HepG2 (cell line): ENCODE results near the gene PRRT2. TPM values are rescaled to one million over a fixed set of nuclear protein-coding genes. Genes with fewer than 3 reads are reported as not detected.

Source experiments
- BATF2 ChIP-seq: sonication (generic); formaldehyde crosslinking; IDR thresholded peaks from 2 replicates; pipeline ENCODE4 v1.8.0; 2022; ENCODE audit warnings: mild to moderate bottlenecking, missing genetic modification reagents, moderate library complexity
- DMAP1 ChIP-seq: IDR thresholded peaks from 2 replicates; pipeline ENCODE4 v1.6.1; 2016
- MZF1 ChIP-seq: sonication (generic); formaldehyde crosslinking; IDR thresholded peaks from 2 replicates; pipeline ENCODE4 v1.8.1; 2023; ENCODE audit warnings: mild to moderate bottlenecking, missing genetic modification reagents, borderline replicate concordance
- NR0B2 ChIP-seq: sonication (generic); formaldehyde crosslinking; IDR thresholded peaks from 2 replicates; pipeline ENCODE4 v1.4.0; 2020; ENCODE audit warnings: mild to moderate bottlenecking, missing genetic modification reagents
- PCBP2 ChIP-seq: fragments of 200-400 bp; formaldehyde crosslinking; optimal IDR thresholded peaks from 2 replicates; pipeline ENCODE3; 2018; ENCODE audit warnings: low read length, low read depth; ENCODE audit not compliant: poor library complexity, severe bottlenecking
- PREB ChIP-seq: sonication (generic); formaldehyde crosslinking; IDR thresholded peaks from 2 replicates; pipeline ENCODE4 v1.4.0; 2020; ENCODE audit warnings: missing genetic modification reagents
- SMARCC2 ChIP-seq: fragments of 450-650 bp; IDR thresholded peaks from 2 replicates; pipeline ENCODE4 v1.6.1; 2017; ENCODE audit warnings: antibody characterized with exemption, mild to moderate bottlenecking
- SP140L ChIP-seq: sonication (generic); formaldehyde crosslinking; IDR thresholded peaks from 2 replicates; pipeline ENCODE4 v1.4.0; 2020; ENCODE audit warnings: missing genetic modification reagents, borderline replicate concordance
- SRY ChIP-seq: sonication (generic); formaldehyde crosslinking; IDR thresholded peaks from 2 replicates; pipeline ENCODE4 v1.8.0; 2022; ENCODE audit warnings: mild to moderate bottlenecking, missing genetic modification reagents
- STAG1 ChIP-seq: sonication (generic); formaldehyde crosslinking; IDR thresholded peaks from 2 replicates; pipeline ENCODE4 v1.4.0; 2020; ENCODE audit warnings: missing genetic modification reagents
- TIGD3 ChIP-seq: sonication (generic); formaldehyde crosslinking; IDR thresholded peaks from 2 replicates; pipeline ENCODE4 v1.5.1; 2020; ENCODE audit warnings: mild to moderate bottlenecking, missing genetic modification reagents, borderline replicate concordance
- TRAFD1 ChIP-seq: sonication (generic); formaldehyde crosslinking; IDR thresholded peaks from 2 replicates; pipeline ENCODE4 v1.5.1; 2020; ENCODE audit warnings: missing genetic modification reagents, mild to moderate bottlenecking, borderline replicate concordance
- ZBTB7B ChIP-seq: sonication (generic); formaldehyde crosslinking; IDR thresholded peaks from 2 replicates; pipeline ENCODE4 v1.4.0; 2020; ENCODE audit warnings: missing genetic modification reagents
- ZNF407 ChIP-seq: sonication (generic); formaldehyde crosslinking; IDR thresholded peaks from one replicate; pipeline ENCODE4 v1.5.1; 2020; ENCODE audit warnings: mild to moderate bottlenecking, missing genetic modification reagents; ENCODE audit errors: not compliant biosample characterization
- polyA plus RNA-seq, 8 experiments: library from polyadenylated mRNA; depleted of rRNA in 3 of 8; stranded (reverse) in 7 of 8; unstranded in 1 of 8; fragments of >200 nt; fragmentation: Illumina TruSeq in 4 of 8; extraction: Trizol in 4 of 8; gene quantifications; 2 replicates each; pipeline versions ENCODE4 v1.2.1 to v1.2.3, GENCODE V29; 2011 to 2016; ENCODE audit warnings: low read depth in 4 of 8, missing spikeins in 1 of 8, mixed read lengths in 1 of 8; ENCODE audit not compliant: insufficient read depth in 1 of 8
- total RNA-seq, 5 experiments: library from RNA; depleted of rRNA; stranded (reverse); fragments of >200 nt; fragmentation: Illumina TruSeq; extraction: Trizol; gene quantifications; 2 replicates each; pipeline ENCODE4 v1.2.3, GENCODE V29; 2016; ENCODE audit warnings: low read depth in 1 of 5

Gene PRRT2
- total and polyA plus RNA-seq, 2 of the 13 experiments (the other 11 are each of a cell fraction or from before 2014, with no cell fraction given), result 0.51 to 1.1 TPM

- TF ChIP-seq TRAFD1 (CRISPR knock-in tag) (0 out of 2 replicates have a peak, but pooled peaks have one; percentile 37), PREB (CRISPR knock-in tag) (no peak), NR0B2 (CRISPR knock-in tag) (no peak), TIGD3 (CRISPR knock-in tag) (peak; percentile 7; the same call in 1 of the 2 replicates), DMAP1 (CRISPR knock-in tag) (peak; percentile 76), BATF2 (CRISPR knock-in tag) (no peak), STAG1 (CRISPR knock-in tag) (peak; percentile 45), SMARCC2 (0 out of 2 replicates have a peak, but pooled peaks have one; percentile 57), ZBTB7B (peak; percentile 98), MZF1 (CRISPR knock-in tag) (peak; percentile 37; the same call in 1 of the 2 replicates), ZNF407 (CRISPR knock-in tag) (no peak), PCBP2 (no peak), SP140L (no peak; the same call in 1 of the 2 replicates), SRY (CRISPR knock-in tag) (peak; percentile 88)
These were observed 46.6 kb upstream of the PRRT2 start (continued) for GRCh38 chr16:29765167-29766032.
